ENCODE measurements around the gene CAMLG. TPM values are rescaled to one million over a fixed set of nuclear protein-coding genes. Genes with fewer than 3 reads are reported as not detected.

CAMLG gene
- total and polyA plus RNA-seq, 9 of the 15 experiments (the other 6 are each of a cell fraction or from before 2014, with no cell fraction given), result 11.3 to 22.0 (median 16.3) TPM

GRCh38 chr5:134758504-134759341 lies 20.4 kb downstream of the CAMLG start, which contains the start of gene DDX46 (continued):
- TF ChIP-seq IRF9 (tag; IDR thresholded peaks at IDR 0.05), result no peak
- peak; percentile 96 for TF ChIP-seq POLR2A (conservative IDR thresholded peaks at IDR 0.05)
- TF ChIP-seq SREBF2 (CRISPR knock-in tag; IDR thresholded peaks at IDR 0.05), result no peak
- peak in 1 of 2 experiments; percentile 30; a peak in 1 of 4 replicates for TF ChIP-seq MLLT1 (IDR thresholded peaks at IDR 0.05)
- no peak for TF ChIP-seq ADNP (tag; IDR thresholded peaks at IDR 0.05)
- no peak for TF ChIP-seq ZBTB7A (IDR thresholded peaks at IDR 0.05; ENCODE audit: borderline replicate concordance, control insufficient read depth, low read depth, low read length)
- peak; percentile 83 for TF ChIP-seq HCFC1 (IDR thresholded peaks at IDR 0.05; ENCODE audit: low read depth, low read length)
- peak; percentile 58 to 94; a peak in 2 of 4 replicates for TF ChIP-seq RCOR1 (IDR thresholded peaks at IDR 0.05; ENCODE audit: borderline replicate concordance in 1 of 2, low read depth in 2 of 2, low read length in 2 of 2)
- TF ChIP-seq RBM15 (IDR thresholded peaks at IDR 0.05; ENCODE audit: insufficient read depth, low read length), result no peak
- no peak for TF ChIP-seq CREB5 (CRISPR knock-in tag; IDR thresholded peaks at IDR 0.05)
- peak; percentile 22; the same call in 1 of the 2 replicates for TF ChIP-seq TCF3 (CRISPR knock-in tag; IDR thresholded peaks at IDR 0.05)
- no peak for TF ChIP-seq ZNF133 (CRISPR knock-in tag; IDR thresholded peaks at IDR 0.05)
- no peak for TF ChIP-seq TAL1 (IDR thresholded peaks at IDR 0.05)
- TF ChIP-seq ZBTB1 (CRISPR knock-in tag; IDR thresholded peaks at IDR 0.05; ENCODE audit: borderline replicate concordance, low read depth), result peak; percentile 77; the same call in 1 of the 2 replicates
- TF ChIP-seq ID3 (CRISPR knock-in tag; IDR thresholded peaks at IDR 0.05), result no peak
- TF ChIP-seq ID3 (tag; IDR thresholded peaks at IDR 0.05), result 0 out of 2 replicates have a peak, but pooled peaks have one; percentile 35
- TF ChIP-seq TBP (optimal IDR thresholded peaks at IDR 0.05; ENCODE audit: low read depth, low read length), result peak; percentile 94
- TF ChIP-seq SRF (CRISPR knock-in tag; IDR thresholded peaks at IDR 0.05), result no peak
- TF ChIP-seq GTF2F1 (IDR thresholded peaks at IDR 0.05; ENCODE audit: low read depth, low read length), result peak; percentile 57; the same call in 1 of the 2 replicates
- no peak for TF ChIP-seq ARID3A (IDR thresholded peaks at IDR 0.05; ENCODE audit: borderline replicate concordance, low read depth, low read length)
- TF ChIP-seq CSDE1 (IDR thresholded peaks at IDR 0.05), result peak in 1 of 2 experiments; percentile 31; a peak in 1 of 4 replicates

Measured in K562 (cell line).